GM18873 (cell line): ENCODE results near the gene CELF1.

Experiments used
- ATAC-seq: cut with Tn5 transposase; IDR thresholded peaks from one replicate; pipeline ENCODE4 v1.9.1; 2021; ENCODE audit warnings: mild to moderate bottlenecking, moderate library complexity, moderate number of reproducible peaks; ENCODE audit not compliant: unreplicated experiment, low FRiP score

Gene CELF1

GRCh38 chr11:47434011-47434786 lies 118.7 kb downstream of the CELF1 start:
- no peak for ATAC-seq

- no peak for ATAC-seq
Observed at GRCh38 chr11:47433157-47433556, 119.8 kb downstream of the CELF1 start.

- ATAC-seq = no peak
Observed at GRCh38 chr11:47431356-47432083, 121.4 kb downstream of the CELF1 start.

- no peak for ATAC-seq
Observed at GRCh38 chr11:47430524-47430923, 122.4 kb downstream of the CELF1 start.

- ATAC-seq = peak; percentile 74
Observed at GRCh38 chr11:47426062-47426956, 126.6 kb downstream of the CELF1 start, which contains the start of gene PSMC3. TSS of gene PSMC3 (minus strand) at chr11:47426439. CDS start at chr11:47426279, 160 bp downstream.

GRCh38 chr11:47425611-47426010 lies 127.3 kb downstream of the CELF1 start:
- ATAC-seq = no peak

GRCh38 chr11:47418454-47419259 lies 134.3 kb downstream of the CELF1 start:
- ATAC-seq = no peak

GRCh38 chr11:47417712-47418111 lies 135.2 kb downstream of the CELF1 start:
- ATAC-seq = no peak

GRCh38 chr11:47415949-47416472 lies 136.9 kb downstream of the CELF1 start:
- no peak for ATAC-seq
